MCF 10A (cell line): ENCODE data around the gene CALML3. TPM values are rescaled to one million over a fixed set of nuclear protein-coding genes. Genes with fewer than 3 reads are reported as not detected.

Experiments
- BruUV-seq: library from RNA; stranded (reverse); fragments of 400-500 nt; replicated peaks from 2 replicates; lab custom pipeline; 2021; lab: Mats Ljungman, UMichigan
- CTCF ChIA-PET: fragments of 300-600 bp; sonication (Branson Sonifier 250); formaldehyde crosslinking; extraction: SDS; loops from one replicate; lab custom pipeline; 2021; ENCODE audit warnings: antibody characterized with exemption, inconsistent platforms; lab: Yijun Ruan, JAX
- POLR2A ChIA-PET: fragments of 300-600, 350-650 bp; sonication (Branson Sonifier 250); formaldehyde crosslinking; extraction: SDS; loops from one replicate; lab custom pipeline; 2020; ENCODE audit warnings: antibody characterized with exemption, inconsistent platforms; lab: Yijun Ruan, JAX
- DNase-seq: peaks from one replicate; pipeline ENCODE4 v3.0.0-alpha.2; 2018; ENCODE audit not compliant: unreplicated experiment
- H3K27ac Mint-ChIP-seq: one replicate; pipeline ENCODE4 v1.8.0; 2022; ENCODE audit warnings: mild to moderate bottlenecking, low read depth, mixed read lengths; ENCODE audit not compliant: unreplicated experiment
- H3K27me3 Mint-ChIP-seq: one replicate; pipeline ENCODE4 v1.8.0; 2022; ENCODE audit warnings: mixed read lengths; ENCODE audit not compliant: insufficient read depth, unreplicated experiment
- H3K36me3 Mint-ChIP-seq: one replicate; pipeline ENCODE4 v1.8.0; 2022; ENCODE audit warnings: mild to moderate bottlenecking, moderate library complexity, mixed read lengths; ENCODE audit not compliant: insufficient read depth, unreplicated experiment
- H3K4me1 Mint-ChIP-seq: one replicate; pipeline ENCODE4 v1.8.0; 2022; ENCODE audit warnings: mixed read lengths; ENCODE audit not compliant: insufficient read depth, unreplicated experiment
- H3K4me3 Mint-ChIP-seq: one replicate; pipeline ENCODE4 v1.8.0; 2022; ENCODE audit warnings: mild to moderate bottlenecking, moderate library complexity, mixed read lengths; ENCODE audit not compliant: unreplicated experiment
- H3K9me3 Mint-ChIP-seq: one replicate; pipeline ENCODE4 v1.8.0; 2022; ENCODE audit warnings: mixed read lengths; ENCODE audit not compliant: unreplicated experiment
- CTCF ChIP-seq: fragments of 200-600 bp; IDR thresholded peaks from one replicate; pipeline ENCODE4 v1.8.0; 2022; ENCODE audit warnings: antibody characterized with exemption, mild to moderate bottlenecking; ENCODE audit not compliant: unreplicated experiment
- intact Hi-C: fragments of 100-400 bp; cut with micrococcal nuclease; formaldehyde crosslinking; loops from 2 replicates; pipeline ENCODE4 v1.14.1; 2022
- total RNA-seq: library from RNA; stranded (reverse); gene quantifications from 2 replicates; pipeline ENCODE4 v1.2.3, GENCODE V29; 2022

The CALML3 gene
- total RNA-seq, 1 experiment from 2014 or later, result 0.75 TPM

- Mint-ChIP-seq H3K9me3 (no peaks in the 10 kb centered on the region), H3K4me3 (no peak overlapping the region), H3K27ac (no peak overlapping the region), H3K4me1 (peaks cover 12% of the 10 kb centered on the region), H3K27me3 (no peaks in the 10 kb centered on the region), H3K36me3 (peaks cover 20% of the 10 kb centered on the region)
- no peak for DNase-seq
- ChIA-PET POLR2A (interaction anchor here (0.7 to 7.4 kb wide), 10 partner anchors 10 to 103 kb away, joined by 3 to 88 read pairs (median 31); no protein-coding TSS in a partner anchor), CTCF (interaction anchor here (0.6 to 2.7 kb wide), 2 partner anchors 21 to 78 kb away, joined by 3 to 21 read pairs; no protein-coding TSS in a partner anchor)
- no TSS peak for BruUV-seq
- intact Hi-C loops, result loop anchor here (5.0 kb wide), 1 partner anchor 98 kb away; no protein-coding TSS in a partner anchor
- no peak for TF ChIP-seq CTCF
Observed at GRCh38 chr10:5545011-5545410, 20.2 kb downstream of the CALML3 start.

GRCh38 chr10:5545426-5545777 lies 20.6 kb downstream of the CALML3 start:
- no peaks in the 10 kb centered on the region for H3K9me3 Mint-ChIP-seq
- no peak for DNase-seq
- POLR2A ChIA-PET, result interaction anchor here (0.7 to 7.4 kb wide), 10 partner anchors 11 to 103 kb away, joined by 3 to 88 read pairs (median 32); no protein-coding TSS in a partner anchor
- no peaks in the 10 kb centered on the region for H3K27me3 Mint-ChIP-seq
- H3K36me3 Mint-ChIP-seq, result peaks cover 20% of the 10 kb centered on the region
- no TSS peak for BruUV-seq
- no peak overlapping the region for H3K4me3 Mint-ChIP-seq
- TF ChIP-seq CTCF, result no peak
- H3K4me1 Mint-ChIP-seq, result peaks cover 12% of the 10 kb centered on the region
- no peak overlapping the region for H3K27ac Mint-ChIP-seq
- CTCF ChIA-PET, result interaction anchor here (0.6 to 2.7 kb wide), 2 partner anchors 22 to 77 kb away, joined by 3 to 21 read pairs; no protein-coding TSS in a partner anchor
- intact Hi-C loops, result loop anchor here (5.0 kb wide), 1 partner anchor 98 kb away; no protein-coding TSS in a partner anchor

DNA sequence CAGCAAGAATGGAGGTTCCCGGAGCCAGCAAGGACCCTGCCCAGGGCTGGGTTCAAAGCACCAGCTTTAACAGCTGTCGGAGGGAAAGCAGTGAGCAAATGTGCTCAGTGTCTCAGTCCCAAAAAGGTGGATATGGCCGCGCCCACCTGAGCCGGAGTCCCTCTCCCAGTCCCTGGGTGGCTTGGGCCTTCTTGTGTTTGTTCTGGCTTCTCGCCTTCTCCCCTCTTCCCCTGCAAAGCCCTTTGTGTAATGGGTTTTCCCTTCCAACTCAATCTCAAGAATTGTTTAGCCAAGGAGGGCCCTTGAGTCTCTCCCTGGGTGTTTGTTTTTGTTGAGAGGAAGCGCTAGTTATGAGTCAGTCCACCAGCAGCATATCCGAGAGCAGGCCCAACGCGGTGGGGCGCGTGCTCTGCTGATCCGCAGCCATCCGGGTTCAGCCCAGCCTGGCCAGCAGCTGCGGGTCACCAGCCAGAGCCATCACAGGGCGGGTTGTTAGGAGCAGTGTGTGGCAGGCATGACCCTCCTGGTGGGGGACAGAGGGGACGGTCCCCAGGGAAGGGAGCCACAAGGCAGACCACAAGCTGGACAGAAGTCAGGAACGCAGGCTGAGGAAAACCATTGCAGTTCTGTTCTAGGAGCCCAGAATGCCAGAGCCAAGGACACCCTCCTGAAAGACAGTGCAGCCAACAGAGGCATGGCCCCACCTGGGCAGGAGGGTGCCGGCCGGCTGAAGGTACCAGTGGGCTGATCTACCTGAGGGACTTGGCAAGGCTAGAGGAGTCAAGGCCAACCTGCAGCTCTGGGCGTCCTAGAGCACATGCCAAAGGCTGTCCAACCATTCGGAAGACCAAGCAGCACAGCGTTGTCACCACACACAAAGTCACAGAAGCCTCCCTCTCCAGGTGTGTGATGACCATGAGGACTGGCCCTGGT lies 21.3 kb downstream of the CALML3 start:
- Mint-ChIP-seq H3K4me1 (peaks cover 15% of the 10 kb centered on the region), H3K36me3 (peaks cover 20% of the 10 kb centered on the region), H3K27ac (no peak overlapping the region), H3K27me3 (no peaks in the 10 kb centered on the region), H3K9me3 (no peaks in the 10 kb centered on the region), H3K4me3 (peak overlapping the region; percentile 29)
- peak; percentile 91 for DNase-seq
- no TSS peak for BruUV-seq
- intact Hi-C loops, result loop anchor here (2.0 to 5.0 kb wide), 4 partner anchors 19 to 99 kb away; no protein-coding TSS in a partner anchor
- TF ChIP-seq CTCF, result no peak
- POLR2A ChIA-PET, result interaction anchor here (0.6 to 7.4 kb wide), 19 partner anchors 7 to 1559 kb away, joined by 3 to 88 read pairs (median 9); no protein-coding TSS in a partner anchor
- CTCF ChIA-PET, result interaction anchor here (1.7 to 2.7 kb wide), 2 partner anchors 77 to 84 kb away, joined by 3 to 21 read pairs; no protein-coding TSS in a partner anchor
